RWPE1 (cell line): Measurements from ENCODE around the gene MANSC1.

Experiments
- CTCF ChIA-PET: fragments of 350-600 bp; sonication (Branson Sonifier 250); formaldehyde crosslinking; extraction: SDS; loops from one replicate; lab custom pipeline; 2021; lab: Yijun Ruan, JAX
- POLR2A ChIA-PET: fragments of 400-600 bp; formaldehyde crosslinking; extraction: SDS; loops from one replicate; lab custom pipeline; 2020; ENCODE audit warnings: antibody characterized with exemption; ENCODE audit not compliant: low non-redundant PET; lab: Yijun Ruan, JAX
- DNase-seq: peaks from one replicate; pipeline ENCODE4 v3.0.0; 2012; ENCODE audit warnings: low spot score
- H3K27ac ChIP-seq: fragments of 450-650 bp; 2 replicates; pipeline ENCODE4 v1.5.1; 2017
- TF ChIP-seq, protein P1 (sequence below): fragments of 450-650 bp; conservative IDR thresholded peaks from 2 replicates; pipeline ENCODE4 v1.5.1; 2017; ENCODE audit warnings: low read depth, mild to moderate bottlenecking

MANSC1 gene

DNA sequence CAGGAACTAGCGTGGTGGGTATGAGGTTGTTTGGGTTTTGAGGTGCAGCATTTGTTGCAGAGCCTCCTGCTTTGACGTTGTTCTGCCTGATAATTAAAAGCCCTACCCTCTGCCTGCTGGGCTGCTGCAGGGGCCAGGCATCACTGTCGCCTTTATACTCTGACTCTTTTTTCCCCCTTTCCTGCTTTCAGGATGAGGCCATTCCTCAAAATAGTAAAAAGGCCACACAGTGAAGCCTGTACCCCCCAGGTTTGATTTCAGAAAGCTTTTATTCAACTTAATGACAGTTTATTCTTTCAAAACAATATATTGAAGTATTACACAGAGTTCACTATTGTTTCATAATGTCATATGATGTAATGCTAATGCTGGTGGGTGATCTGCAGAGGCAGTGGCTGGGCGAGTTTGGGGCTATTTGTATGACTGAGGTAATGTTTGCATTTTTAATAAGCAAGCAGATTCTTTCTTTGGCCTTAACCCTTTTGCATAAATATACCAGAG, 15.9 kb upstream of the MANSC1 start:
- H3K27ac ChIP-seq: no peak overlapping the region
- CTCF ChIA-PET: no interaction called here
- POLR2A ChIA-PET: no interaction called here
- TF ChIP-seq, protein P1, sequence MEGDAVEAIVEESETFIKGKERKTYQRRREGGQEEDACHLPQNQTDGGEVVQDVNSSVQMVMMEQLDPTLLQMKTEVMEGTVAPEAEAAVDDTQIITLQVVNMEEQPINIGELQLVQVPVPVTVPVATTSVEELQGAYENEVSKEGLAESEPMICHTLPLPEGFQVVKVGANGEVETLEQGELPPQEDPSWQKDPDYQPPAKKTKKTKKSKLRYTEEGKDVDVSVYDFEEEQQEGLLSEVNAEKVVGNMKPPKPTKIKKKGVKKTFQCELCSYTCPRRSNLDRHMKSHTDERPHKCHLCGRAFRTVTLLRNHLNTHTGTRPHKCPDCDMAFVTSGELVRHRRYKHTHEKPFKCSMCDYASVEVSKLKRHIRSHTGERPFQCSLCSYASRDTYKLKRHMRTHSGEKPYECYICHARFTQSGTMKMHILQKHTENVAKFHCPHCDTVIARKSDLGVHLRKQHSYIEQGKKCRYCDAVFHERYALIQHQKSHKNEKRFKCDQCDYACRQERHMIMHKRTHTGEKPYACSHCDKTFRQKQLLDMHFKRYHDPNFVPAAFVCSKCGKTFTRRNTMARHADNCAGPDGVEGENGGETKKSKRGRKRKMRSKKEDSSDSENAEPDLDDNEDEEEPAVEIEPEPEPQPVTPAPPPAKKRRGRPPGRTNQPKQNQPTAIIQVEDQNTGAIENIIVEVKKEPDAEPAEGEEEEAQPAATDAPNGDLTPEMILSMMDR: no peak
- DNase-seq: no peak

DNA sequence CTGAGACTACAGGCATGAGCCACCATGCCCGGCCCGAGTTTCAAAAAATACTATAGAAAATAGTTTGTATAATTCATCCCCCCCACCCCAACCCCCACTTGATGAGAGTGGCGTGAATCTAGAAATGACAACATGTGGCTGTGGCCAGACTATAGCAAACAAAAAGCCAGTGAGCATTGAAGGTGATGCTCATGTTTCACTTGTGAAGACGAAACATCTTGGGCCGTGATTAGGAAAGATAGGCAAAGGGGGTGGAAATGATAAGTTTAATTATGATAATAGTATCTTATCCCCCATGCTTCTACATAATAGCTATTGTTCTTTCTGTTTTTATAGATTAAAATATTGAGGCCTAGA, 15.4 kb upstream of the MANSC1 start:
- POLR2A ChIA-PET: no interaction called here
- CTCF ChIA-PET: no interaction called here
- DNase-seq: no peak
- H3K27ac ChIP-seq: no peak overlapping the region
- TF ChIP-seq, protein P1: no peak

DNA sequence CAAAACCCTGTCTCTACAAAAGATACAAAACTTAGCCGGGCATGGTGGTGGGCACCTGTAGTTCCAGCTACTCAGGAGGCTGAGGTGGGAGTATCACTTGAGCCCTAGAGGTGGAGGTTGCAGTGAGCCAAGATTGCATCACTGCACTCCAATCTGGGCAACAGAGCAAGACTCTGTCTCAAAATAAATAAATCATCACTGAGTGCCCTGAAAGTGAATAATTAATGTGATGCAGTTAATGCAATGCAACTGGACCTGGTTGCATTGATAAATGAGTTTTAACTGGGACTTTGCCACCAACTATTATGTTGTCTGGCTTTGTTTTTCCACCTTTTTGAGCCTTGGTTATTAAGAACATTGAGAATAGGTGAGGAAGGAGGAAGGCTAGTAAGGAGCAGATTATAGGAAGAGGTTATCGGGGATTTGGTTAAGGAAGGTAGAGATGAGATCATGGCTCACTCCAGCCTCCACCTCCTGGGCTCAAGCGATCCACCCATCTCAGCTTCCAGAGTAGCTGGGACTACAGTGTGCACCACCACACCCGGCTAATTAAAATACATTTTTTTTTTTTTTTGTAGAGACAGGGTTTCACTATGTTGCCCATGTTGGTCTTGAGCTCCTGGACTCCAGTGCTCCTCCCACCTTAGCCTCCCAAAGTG, 14.9 kb upstream of the MANSC1 start:
- CTCF ChIA-PET: no interaction called here
- no peak overlapping the region for H3K27ac ChIP-seq
- POLR2A ChIA-PET: no interaction called here
- no peak for DNase-seq
- TF ChIP-seq, protein P1: no peak

DNA sequence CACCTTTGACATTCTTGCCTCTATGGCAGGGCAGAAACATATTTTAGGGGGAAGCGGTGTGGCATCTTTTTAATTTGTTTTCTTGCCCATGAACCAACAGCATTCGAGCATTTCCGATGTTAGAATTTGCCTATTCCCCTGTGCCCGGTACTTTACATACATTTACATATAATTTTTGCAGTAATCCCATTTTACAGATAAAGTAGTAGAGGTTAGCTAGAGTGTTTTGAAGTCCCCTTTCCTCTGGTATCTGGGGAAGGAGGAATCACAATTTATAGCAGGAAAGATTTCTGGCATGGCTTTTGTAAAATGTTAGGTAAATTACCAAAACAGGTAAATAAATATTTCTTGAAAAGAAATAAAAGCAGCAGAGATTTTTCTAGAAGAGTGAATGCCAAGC, 8.5 kb upstream of the MANSC1 start:
- POLR2A ChIA-PET: interaction anchor here (0.5 to 1.8 kb wide), 3 partner anchors 9 to 234 kb away, joined by 3 to 5 read pairs (median 3); no protein-coding TSS in a partner anchor
- TF ChIP-seq, protein P1: no peak

DNA sequence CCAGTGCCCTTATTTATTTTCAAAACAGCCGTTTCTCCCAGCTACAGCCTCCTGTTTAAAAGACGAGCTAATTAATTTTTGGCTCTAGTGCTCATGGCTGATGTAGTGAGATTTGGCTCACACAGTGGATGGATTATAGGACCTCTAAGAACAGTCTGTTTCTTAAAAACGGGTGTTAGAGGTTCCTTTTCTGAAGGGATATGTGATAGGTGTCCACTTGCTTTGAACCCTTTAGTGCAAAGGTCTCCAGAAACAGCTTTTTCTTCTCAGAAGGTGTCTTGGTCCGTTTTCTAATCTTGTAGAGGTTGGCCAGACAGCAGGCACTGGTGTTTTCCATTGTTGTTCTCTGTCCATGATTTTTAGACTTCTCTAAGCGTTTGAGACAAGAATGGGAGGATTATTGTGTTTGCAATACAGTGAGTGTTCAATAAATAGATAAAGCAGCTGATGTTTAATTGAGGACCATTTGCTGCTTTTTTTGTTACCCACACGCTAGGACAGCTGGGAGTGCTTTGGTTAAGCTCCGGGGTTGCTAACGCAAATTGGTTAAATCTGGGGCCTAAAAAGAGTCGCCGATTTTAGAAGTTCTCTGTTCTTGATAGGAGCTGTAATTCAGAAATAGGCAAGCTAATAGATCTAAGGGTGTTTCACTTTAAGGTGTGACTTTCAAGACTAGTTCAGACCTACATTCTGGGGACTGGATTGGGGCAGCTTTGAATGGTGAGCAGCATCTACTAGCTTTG, 7.8 kb upstream of the MANSC1 start:
- TF ChIP-seq, protein P1: no peak
- POLR2A ChIA-PET: interaction anchor here (0.6 to 1.8 kb wide), 4 partner anchors 9 to 359 kb away, joined by 3 to 5 read pairs (median 4); partner anchors contain the start of gene CDKN1B
- CTCF ChIA-PET: interaction anchor here (0.5 to 1.1 kb wide), 5 partner anchors 8 to 346 kb away, joined by 3 to 6 read pairs (median 5); no protein-coding TSS in a partner anchor
- peak overlapping the region; percentile 82 for H3K27ac ChIP-seq
- no peak for DNase-seq

More for the DNA sequence above, 8.5 kb upstream of the MANSC1 start:
- H3K27ac ChIP-seq: no peak overlapping the region
- no peak for DNase-seq
- CTCF ChIA-PET: interaction anchor here (0.6 to 1.1 kb wide), 4 partner anchors 9 to 162 kb away, joined by 3 to 6 read pairs (median 5); no protein-coding TSS in a partner anchor
